Caco-2 (cell line): ENCODE results near the gene SUMO3. TPM values are rescaled to one million over a fixed set of nuclear protein-coding genes. Genes with fewer than 3 reads are reported as not detected.

Source experiments
- BruUV-seq: library from RNA; stranded (reverse); fragments of 400-500 nt; replicated peaks from 2 replicates; lab custom pipeline; 2021; lab: Mats Ljungman, UMichigan
- CTCF ChIA-PET: fragments of 300-600 bp; sonication (Branson Sonifier 250); formaldehyde crosslinking; loops from one replicate; lab custom pipeline; 2022; ENCODE audit warnings: antibody characterized with exemption; lab: Charles Lee
- POLR2A ChIA-PET: fragments of 300-600 bp; sonication (Branson Sonifier 250); formaldehyde crosslinking; loops from one replicate; lab custom pipeline; 2022; ENCODE audit warnings: antibody characterized with exemption; lab: Charles Lee
- DNase-seq, 2 experiments: peaks; one replicate each; pipeline versions ENCODE4 v3.0.0 to v3.0.0-alpha.2; 2020 to 2022
- H3K27me3 ChIP-seq: replicated peaks from 2 replicates; pipeline ENCODE4 v1.6.0; 2011; ENCODE audit warnings: low read length; ENCODE audit not compliant: control insufficient read depth, insufficient read depth
- H3K36me3 ChIP-seq: 2 replicates; pipeline ENCODE4 v1.5.1; 2011; ENCODE audit warnings: low read length; ENCODE audit not compliant: control insufficient read depth, insufficient read depth
- H3K4me1 ChIP-seq: fragments of 250-450 bp; sonication (Bioruptor Pico); 2 replicates; pipeline ENCODE4 v1.5.1; 2020; ENCODE audit warnings: mild to moderate bottlenecking
- H3K4me3 ChIP-seq: 2 replicates; pipeline ENCODE4 v1.5.1; 2011; ENCODE audit warnings: low read depth, mild to moderate bottlenecking, control low read depth, low read length
- H3K9me3 ChIP-seq: fragments of 250-450 bp; sonication (Bioruptor Pico); 2 replicates; pipeline ENCODE4 v1.5.1; 2020; ENCODE audit warnings: mild to moderate bottlenecking, moderate library complexity
- H3K27ac Mint-ChIP-seq: one replicate; pipeline ENCODE4 v1.8.0; 2022; ENCODE audit warnings: mixed read lengths; ENCODE audit not compliant: unreplicated experiment
- H3K27me3 Mint-ChIP-seq: one replicate; pipeline ENCODE4 v1.8.0; 2022; ENCODE audit warnings: mixed read lengths; ENCODE audit not compliant: insufficient read depth, unreplicated experiment
- H3K36me3 Mint-ChIP-seq: one replicate; pipeline ENCODE4 v1.8.0; 2022; ENCODE audit warnings: mild to moderate bottlenecking, mixed read lengths; ENCODE audit not compliant: insufficient read depth, unreplicated experiment
- H3K4me1 Mint-ChIP-seq: one replicate; pipeline ENCODE4 v1.8.0; 2022; ENCODE audit warnings: low read depth, mixed read lengths; ENCODE audit not compliant: unreplicated experiment
- H3K4me3 Mint-ChIP-seq: one replicate; pipeline ENCODE4 v1.8.0; 2022; ENCODE audit warnings: mild to moderate bottlenecking, moderate library complexity, mixed read lengths; ENCODE audit not compliant: unreplicated experiment
- H3K9me3 Mint-ChIP-seq: one replicate; pipeline ENCODE4 v1.8.0; 2022; ENCODE audit warnings: mixed read lengths; ENCODE audit not compliant: unreplicated experiment
- intact Hi-C: fragments of 100-400 bp; cut with micrococcal nuclease; formaldehyde crosslinking; loops from one replicate; pipeline ENCODE4 v1.10.0; 2022; ENCODE audit not compliant: unreplicated experiment
- total RNA-seq: library from RNA; stranded (reverse); gene quantifications from 2 replicates; pipeline ENCODE4 v1.2.3, GENCODE V29; 2022
- TF ChIP-seq, protein P1 (sequence below), 2 experiments: fragments of 200-600 bp in 1 of 2; IDR thresholded peaks; 1 replicate in 1 of 2; 2 replicates in 1 of 2; pipeline versions ENCODE4 v1.5.1 to v1.8.0; 2011 to 2022; ENCODE audit warnings: antibody characterized with exemption in 1 of 2, control low read depth in 1 of 2, inconsistent platforms in 1 of 2, low read depth in 1 of 2, low read length in 1 of 2, mild to moderate bottlenecking in 1 of 2, moderate library complexity in 1 of 2; ENCODE audit not compliant: insufficient read depth in 1 of 2, severe bottlenecking in 1 of 2, unreplicated experiment in 1 of 2

SUMO3 gene
- total RNA-seq, 1 experiment from 2014 or later = 118 TPM

GRCh38 chr21:44837537-44837936 lies 19.7 kb upstream of the SUMO3 start:
- TF ChIP-seq, protein P1, sequence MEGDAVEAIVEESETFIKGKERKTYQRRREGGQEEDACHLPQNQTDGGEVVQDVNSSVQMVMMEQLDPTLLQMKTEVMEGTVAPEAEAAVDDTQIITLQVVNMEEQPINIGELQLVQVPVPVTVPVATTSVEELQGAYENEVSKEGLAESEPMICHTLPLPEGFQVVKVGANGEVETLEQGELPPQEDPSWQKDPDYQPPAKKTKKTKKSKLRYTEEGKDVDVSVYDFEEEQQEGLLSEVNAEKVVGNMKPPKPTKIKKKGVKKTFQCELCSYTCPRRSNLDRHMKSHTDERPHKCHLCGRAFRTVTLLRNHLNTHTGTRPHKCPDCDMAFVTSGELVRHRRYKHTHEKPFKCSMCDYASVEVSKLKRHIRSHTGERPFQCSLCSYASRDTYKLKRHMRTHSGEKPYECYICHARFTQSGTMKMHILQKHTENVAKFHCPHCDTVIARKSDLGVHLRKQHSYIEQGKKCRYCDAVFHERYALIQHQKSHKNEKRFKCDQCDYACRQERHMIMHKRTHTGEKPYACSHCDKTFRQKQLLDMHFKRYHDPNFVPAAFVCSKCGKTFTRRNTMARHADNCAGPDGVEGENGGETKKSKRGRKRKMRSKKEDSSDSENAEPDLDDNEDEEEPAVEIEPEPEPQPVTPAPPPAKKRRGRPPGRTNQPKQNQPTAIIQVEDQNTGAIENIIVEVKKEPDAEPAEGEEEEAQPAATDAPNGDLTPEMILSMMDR (IDR thresholded peaks at IDR 0.05; ENCODE audit: insufficient read depth in 1 of 2, low read depth in 1 of 2, low read length in 1 of 2, severe bottlenecking in 1 of 2, unreplicated experiment in 1 of 2) = no peak
- H3K27me3 ChIP-seq = no peaks in the 10 kb centered on the region
- H3K27me3 Mint-ChIP-seq = no peaks in the 10 kb centered on the region
- DNase-seq = no peak
- peaks cover 4% of the 10 kb centered on the region for H3K36me3 Mint-ChIP-seq
- H3K27ac Mint-ChIP-seq = no peak overlapping the region
- no peaks in the 10 kb centered on the region for H3K9me3 ChIP-seq
- H3K4me3 ChIP-seq = no peak overlapping the region
- ChIA-PET POLR2A (no interaction called here), CTCF (no interaction called here)
- peaks cover 10% of the 10 kb centered on the region for H3K4me1 ChIP-seq
- H3K4me3 Mint-ChIP-seq = no peak overlapping the region
- H3K36me3 ChIP-seq = no peaks in the 10 kb centered on the region
- intact Hi-C loops = loop anchor here (5.0 kb wide), 1 partner anchor 35 kb away; the partner anchor contains the start of gene PTTG1IP
- no peaks in the 10 kb centered on the region for H3K4me1 Mint-ChIP-seq
- no peaks in the 10 kb centered on the region for H3K9me3 Mint-ChIP-seq
- BruUV-seq = no TSS peak

DNA sequence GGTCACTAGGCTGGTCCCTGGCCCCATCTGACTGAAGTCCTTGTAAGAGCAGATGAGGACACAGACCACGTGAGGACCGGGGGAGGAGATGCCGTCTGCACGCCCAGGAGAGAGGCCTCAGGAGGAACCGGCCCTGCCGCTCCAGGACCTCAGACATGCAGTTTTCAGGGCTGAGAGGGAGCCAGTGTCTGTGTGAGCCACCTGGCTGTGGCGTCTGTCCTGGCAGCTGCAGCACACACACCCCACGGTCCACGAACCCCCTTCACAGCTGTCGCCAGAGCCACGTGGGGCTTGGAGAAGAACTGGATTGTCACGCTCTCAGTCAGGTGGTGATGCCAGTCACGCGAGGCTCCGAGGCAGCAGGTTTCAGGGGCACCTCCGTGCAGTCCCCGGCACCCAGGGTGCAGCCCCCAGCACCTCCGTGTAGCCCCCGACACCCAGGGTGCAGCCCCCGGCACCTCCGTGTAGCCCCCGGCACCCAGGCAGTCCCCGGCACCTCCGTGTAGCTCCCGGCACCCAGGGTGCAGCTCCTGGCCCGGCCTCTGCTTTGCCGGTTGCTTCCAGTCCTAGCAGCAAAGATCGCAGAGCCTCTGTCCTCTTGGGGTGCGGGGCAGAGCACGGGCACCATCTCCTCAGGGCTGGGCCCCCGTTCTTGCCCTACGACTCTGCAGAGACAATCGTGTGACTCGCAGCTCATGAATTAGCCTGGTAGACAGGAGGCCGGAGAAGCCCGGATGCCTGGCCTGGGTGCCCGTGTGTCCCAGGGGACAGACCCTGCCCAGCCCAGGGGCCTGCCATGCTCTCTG lies 19.0 kb upstream of the SUMO3 start:
- peak overlapping the region; percentile 59 for H3K27ac Mint-ChIP-seq
- no peak overlapping the region for H3K4me3 Mint-ChIP-seq
- BruUV-seq = no TSS peak
- Histone ChIP-seq H3K4me1 (peaks cover 10% of the 10 kb centered on the region), H3K4me3 (no peak overlapping the region), H3K9me3 (no peaks in the 10 kb centered on the region), H3K36me3 (no peaks in the 10 kb centered on the region), H3K27me3 (no peaks in the 10 kb centered on the region)
- no peaks in the 10 kb centered on the region for H3K4me1 Mint-ChIP-seq
- TF ChIP-seq, protein P1 (IDR thresholded peaks at IDR 0.05; ENCODE audit: insufficient read depth in 1 of 2, low read depth in 1 of 2, low read length in 1 of 2, severe bottlenecking in 1 of 2, unreplicated experiment in 1 of 2) = no peak
- intact Hi-C loops = loop anchor here (5.0 kb wide), 1 partner anchor 35 kb away; the partner anchor contains the start of gene PTTG1IP
- H3K27me3 Mint-ChIP-seq = no peaks in the 10 kb centered on the region
- no peaks in the 10 kb centered on the region for H3K9me3 Mint-ChIP-seq
- peaks cover 4% of the 10 kb centered on the region for H3K36me3 Mint-ChIP-seq
- ChIA-PET POLR2A (no interaction called here), CTCF (no interaction called here)
- peak; percentile 78 to 86 for DNase-seq

- no peaks in the 10 kb centered on the region for H3K36me3 ChIP-seq
- Mint-ChIP-seq H3K36me3 (peaks cover 4% of the 10 kb centered on the region), H3K27ac (peak overlapping the region; percentile 59), H3K4me1 (no peaks in the 10 kb centered on the region), H3K9me3 (no peaks in the 10 kb centered on the region), H3K27me3 (no peaks in the 10 kb centered on the region), H3K4me3 (no peak overlapping the region)
- CTCF ChIA-PET = no interaction called here
- intact Hi-C loops = loop anchor here (5.0 kb wide), 1 partner anchor 36 kb away; the partner anchor contains the start of gene PTTG1IP
- POLR2A ChIA-PET = no interaction called here
- no TSS peak for BruUV-seq
- H3K27me3 ChIP-seq = no peaks in the 10 kb centered on the region
- peaks cover 10% of the 10 kb centered on the region for H3K4me1 ChIP-seq
- no peaks in the 10 kb centered on the region for H3K9me3 ChIP-seq
- TF ChIP-seq, protein P1 (IDR thresholded peaks at IDR 0.05; ENCODE audit: insufficient read depth in 1 of 2, low read depth in 1 of 2, low read length in 1 of 2, severe bottlenecking in 1 of 2, unreplicated experiment in 1 of 2) = no peak
- no peak overlapping the region for H3K4me3 ChIP-seq
- no peak for DNase-seq
These were observed 18.4 kb upstream of the SUMO3 start for GRCh38 chr21:44836349-44836665.
